Measurements from ENCODE around the gene ADGRL3.

The ADGRL3 gene

GRCh38 chr4:61389640-61390039 is 189.5 kb downstream of the ADGRL3 start:
- H3K4me1 ChIP-seq (ENCODE audit: control insufficient read depth, insufficient read depth, low read length) = no peaks in the 10 kb centered on the region
- no peak overlapping the region for H3K27ac ChIP-seq (ENCODE audit: extremely low read depth, low read depth, low read length)
- no peaks in the 10 kb centered on the region for H3K36me3 ChIP-seq (ENCODE audit: control insufficient read depth in 2 of 2, insufficient read depth in 1 of 2, low read length in 2 of 2)
- H3K4me3 ChIP-seq (ENCODE audit: low read depth, low read length) = no peak overlapping the region
- H3K9me3 ChIP-seq (ENCODE audit: control insufficient read depth, insufficient read depth, low read depth, low read length) = no peaks in the 10 kb centered on the region
- ChIA-PET CTCF (interaction anchor here (0.6 kb wide), 1 partner anchor 12 kb away, joined by 3 read pairs; no protein-coding TSS in a partner anchor), POLR2A (no interaction called here)
- TF ChIP-seq SETDB1 (IDR thresholded peaks at IDR 0.05; ENCODE audit: insufficient read length, low read length) (no peak), EGR2 (tag by site-specific recombination; IDR thresholded peaks at IDR 0.05; ENCODE audit: low read depth) (no peak), ZNF138 (tag by site-specific recombination; IDR thresholded peaks at IDR 0.05; ENCODE audit: borderline replicate concordance) (no peak), MZF1 (tag by site-specific recombination; IDR thresholded peaks at IDR 0.05; ENCODE audit: borderline replicate concordance) (no peak), ZNF266 (tag by site-specific recombination; IDR thresholded peaks at IDR 0.05; ENCODE audit: low read depth) (no peak), KLF1 (tag by site-specific recombination; IDR thresholded peaks at IDR 0.05) (no peak), GLIS1 (tag by site-specific recombination; IDR thresholded peaks at IDR 0.05) (no peak), ZNF664 (tag by site-specific recombination; IDR thresholded peaks at IDR 0.05) (no peak), ZNF157 (tag by site-specific recombination; IDR thresholded peaks at IDR 0.05) (no peak), ZNF843 (tag by site-specific recombination; IDR thresholded peaks at IDR 0.05) (no peak), ZNF433 (tag by site-specific recombination; IDR thresholded peaks at IDR 0.05; ENCODE audit: low read depth) (no peak), ZNF518A (tag by site-specific recombination; conservative IDR thresholded peaks at IDR 0.05; ENCODE audit: low read depth) (no peak)

DNA sequence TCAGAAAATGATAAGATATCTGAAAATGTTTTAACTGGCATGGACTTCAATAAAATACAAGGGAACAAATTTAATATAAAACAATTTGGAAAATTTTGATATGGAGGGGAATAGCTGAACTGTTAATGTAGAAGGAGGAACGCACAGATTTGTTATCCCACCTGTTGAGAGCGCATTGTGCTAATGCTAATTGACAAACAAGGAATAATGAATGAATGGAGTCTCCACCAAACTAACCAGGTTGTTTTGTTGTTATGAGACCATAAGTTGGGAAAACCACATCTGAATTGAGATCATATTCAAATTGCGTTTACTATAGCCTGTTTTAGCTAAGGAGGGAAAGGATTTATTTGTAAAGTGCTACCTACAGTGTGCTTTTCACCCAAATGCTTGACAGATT is 195.6 kb downstream of the ADGRL3 start:
- no peak overlapping the region for H3K27ac ChIP-seq (ENCODE audit: extremely low read depth, low read depth, low read length)
- CTCF ChIA-PET = no interaction called here
- POLR2A ChIA-PET = no interaction called here
- TF ChIP-seq SP2 (tag by site-specific recombination; IDR thresholded peaks at IDR 0.05) (no peak), ZNF621 (tag by site-specific recombination; IDR thresholded peaks at IDR 0.05) (no peak), RBAK (tag by site-specific recombination; IDR thresholded peaks at IDR 0.05) (no peak), PRDM1 (tag by site-specific recombination; IDR thresholded peaks at IDR 0.05) (no peak), ZNF626 (tag by site-specific recombination; IDR thresholded peaks at IDR 0.05) (no peak), GLI2 (tag by site-specific recombination; IDR thresholded peaks at IDR 0.05; ENCODE audit: borderline replicate concordance, low read depth) (no peak), GFI1B (tag by site-specific recombination; IDR thresholded peaks at IDR 0.05) (no peak), ZNF114 (tag by site-specific recombination; IDR thresholded peaks at IDR 0.05) (no peak), ZNF555 (tag by site-specific recombination; conservative IDR thresholded peaks at IDR 0.05) (no peak), GLIS1 (tag by site-specific recombination; IDR thresholded peaks at IDR 0.05) (no peak), ZSCAN30 (tag by site-specific recombination; IDR thresholded peaks at IDR 0.05) (no peak), ZNF366 (tag by site-specific recombination; conservative IDR thresholded peaks at IDR 0.05) (no peak)
- TF ChIP-seq, protein P1, sequence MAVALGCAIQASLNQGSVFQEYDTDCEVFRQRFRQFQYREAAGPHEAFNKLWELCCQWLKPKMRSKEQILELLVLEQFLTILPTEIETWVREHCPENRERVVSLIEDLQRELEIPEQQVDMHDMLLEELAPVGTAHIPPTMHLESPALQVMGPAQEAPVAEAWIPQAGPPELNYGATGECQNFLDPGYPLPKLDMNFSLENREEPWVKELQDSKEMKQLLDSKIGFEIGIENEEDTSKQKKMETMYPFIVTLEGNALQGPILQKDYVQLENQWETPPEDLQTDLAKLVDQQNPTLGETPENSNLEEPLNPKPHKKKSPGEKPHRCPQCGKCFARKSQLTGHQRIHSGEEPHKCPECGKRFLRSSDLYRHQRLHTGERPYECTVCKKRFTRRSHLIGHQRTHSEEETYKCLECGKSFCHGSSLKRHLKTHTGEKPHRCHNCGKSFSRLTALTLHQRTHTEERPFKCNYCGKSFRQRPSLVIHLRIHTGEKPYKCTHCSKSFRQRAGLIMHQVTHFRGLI (tag by site-specific recombination; IDR thresholded peaks at IDR 0.05) = no peak
- H3K4me1 ChIP-seq (ENCODE audit: control insufficient read depth, insufficient read depth, low read length) = peaks cover 2% of the 10 kb centered on the region
- H3K9me3 ChIP-seq (ENCODE audit: control insufficient read depth, insufficient read depth, low read depth, low read length) = no peaks in the 10 kb centered on the region
- H3K4me3 ChIP-seq (ENCODE audit: low read depth, low read length) = no peak overlapping the region
- H3K36me3 ChIP-seq (ENCODE audit: control insufficient read depth in 2 of 2, insufficient read depth in 1 of 2, low read length in 2 of 2) = no peaks in the 10 kb centered on the region

Data from HEK293 (cell line).